Neutrophil (primary cell): Measurements from ENCODE around the gene MISP.
A peak's percentile ranks its signal among the peaks of the same experiment; 100 is the strongest.

Experiments
- H3K27ac ChIP-seq: fragments of 200-600 bp; sonication (generic); 2 replicates; pipeline ENCODE4 v1.5.1; 2016; ENCODE audit warnings: mild to moderate bottlenecking, moderate library complexity
- H3K27me3 ChIP-seq: fragments of 200-600 bp; sonication (generic); 2 replicates; pipeline ENCODE4 v1.6.0; 2016; ENCODE audit warnings: mild to moderate bottlenecking
- H3K36me3 ChIP-seq: fragments of 200-600 bp; sonication (generic); 2 replicates; pipeline ENCODE4 v1.5.1; 2017
- H3K4me1 ChIP-seq, 2 experiments: fragments of 200-600 bp in 1 of 2; sonication (generic) in 1 of 2; 1 replicate in 1 of 2; 2 replicates in 1 of 2; pipeline versions ENCODE4 v1.5.1 to v1.6.1; 2013 to 2016; ENCODE audit warnings: low read depth in 1 of 2, low read length in 1 of 2, mild to moderate bottlenecking in 1 of 2, moderate library complexity in 1 of 2; ENCODE audit not compliant: control insufficient read depth in 1 of 2, insufficient read depth in 1 of 2
- H3K4me3 ChIP-seq, 2 experiments: fragments of 200-600 bp in 1 of 2; sonication (generic) in 1 of 2; 1 replicate in 1 of 2; 2 replicates in 1 of 2; pipeline ENCODE4 v1.5.1; 2013 to 2016; ENCODE audit warnings: low read depth in 1 of 2, low read length in 1 of 2, mild to moderate bottlenecking in 1 of 2, moderate library complexity in 1 of 2
- H3K9me3 ChIP-seq: fragments of 200-600 bp; sonication (generic); 2 replicates; pipeline ENCODE4 v1.5.1; 2016
- TF ChIP-seq, protein P1 (sequence below): fragments of 200-600 bp; sonication (generic); IDR thresholded peaks from 2 replicates; pipeline ENCODE4 v1.5.1; 2016; ENCODE audit warnings: antibody characterized with exemption

The MISP gene

GRCh38 chr19:791567-792305 lies 40.8 kb downstream of the MISP start:
- no peaks in the 10 kb centered on the region for H3K36me3 ChIP-seq
- peaks cover 18 to 19% of the 10 kb centered on the region in 2 experiments for H3K4me1 ChIP-seq
- H3K4me3 ChIP-seq = no peak overlapping the region

DNA sequence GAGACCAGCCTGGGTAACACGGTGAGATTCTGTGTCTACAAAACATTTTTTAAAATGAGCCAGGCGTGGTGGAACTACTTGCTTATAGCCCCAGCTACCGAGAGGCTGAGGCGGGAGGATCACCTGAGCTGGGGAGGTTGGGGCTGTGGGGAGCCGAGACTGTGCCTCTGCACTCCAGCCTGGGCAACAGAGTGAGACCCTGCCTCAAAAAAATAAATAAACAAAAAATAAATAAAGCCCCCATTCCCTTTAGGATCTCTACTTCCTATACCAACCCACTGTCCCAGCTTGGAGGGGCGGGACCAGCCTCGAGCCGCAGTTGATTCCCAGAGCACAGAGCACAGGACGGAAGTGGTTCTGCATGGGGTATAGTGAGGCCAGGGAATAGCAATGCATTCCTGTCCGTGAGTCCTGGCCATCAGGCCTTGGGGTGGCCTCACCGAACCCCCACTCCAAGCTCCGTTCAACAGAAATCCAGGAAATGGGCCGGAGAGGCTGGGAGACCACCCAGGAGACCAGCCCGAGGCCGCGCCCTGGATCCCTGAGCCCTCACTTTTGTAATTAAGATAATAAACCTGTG lies 41.5 kb downstream of the MISP start:
- no peak overlapping the region for H3K27ac ChIP-seq
- no peak overlapping the region for H3K4me3 ChIP-seq

More at GRCh38 chr19:791567-792305, 40.8 kb downstream of the MISP start:
- Histone ChIP-seq H3K27ac (no peak overlapping the region), H3K9me3 (no peaks in the 10 kb centered on the region), H3K27me3 (no peaks in the 10 kb centered on the region)
- TF ChIP-seq, protein P1, sequence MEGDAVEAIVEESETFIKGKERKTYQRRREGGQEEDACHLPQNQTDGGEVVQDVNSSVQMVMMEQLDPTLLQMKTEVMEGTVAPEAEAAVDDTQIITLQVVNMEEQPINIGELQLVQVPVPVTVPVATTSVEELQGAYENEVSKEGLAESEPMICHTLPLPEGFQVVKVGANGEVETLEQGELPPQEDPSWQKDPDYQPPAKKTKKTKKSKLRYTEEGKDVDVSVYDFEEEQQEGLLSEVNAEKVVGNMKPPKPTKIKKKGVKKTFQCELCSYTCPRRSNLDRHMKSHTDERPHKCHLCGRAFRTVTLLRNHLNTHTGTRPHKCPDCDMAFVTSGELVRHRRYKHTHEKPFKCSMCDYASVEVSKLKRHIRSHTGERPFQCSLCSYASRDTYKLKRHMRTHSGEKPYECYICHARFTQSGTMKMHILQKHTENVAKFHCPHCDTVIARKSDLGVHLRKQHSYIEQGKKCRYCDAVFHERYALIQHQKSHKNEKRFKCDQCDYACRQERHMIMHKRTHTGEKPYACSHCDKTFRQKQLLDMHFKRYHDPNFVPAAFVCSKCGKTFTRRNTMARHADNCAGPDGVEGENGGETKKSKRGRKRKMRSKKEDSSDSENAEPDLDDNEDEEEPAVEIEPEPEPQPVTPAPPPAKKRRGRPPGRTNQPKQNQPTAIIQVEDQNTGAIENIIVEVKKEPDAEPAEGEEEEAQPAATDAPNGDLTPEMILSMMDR = no peak

GRCh38 chr19:793806-794205 lies 42.9 kb downstream of the MISP start:
- H3K4me3 ChIP-seq = no peak overlapping the region
- H3K36me3 ChIP-seq = no peaks in the 10 kb centered on the region
- H3K27me3 ChIP-seq = no peaks in the 10 kb centered on the region
- H3K27ac ChIP-seq = no peak overlapping the region
- H3K9me3 ChIP-seq = no peaks in the 10 kb centered on the region
- H3K4me1 ChIP-seq = peaks cover 22 to 24% of the 10 kb centered on the region in 2 experiments
- TF ChIP-seq, protein P1 = no peak

More for the DNA sequence above, 41.5 kb downstream of the MISP start:
- no peaks in the 10 kb centered on the region for H3K27me3 ChIP-seq
- no peaks in the 10 kb centered on the region for H3K9me3 ChIP-seq
- H3K36me3 ChIP-seq = no peaks in the 10 kb centered on the region
- peaks cover 18 to 19% of the 10 kb centered on the region in 2 experiments for H3K4me1 ChIP-seq
- TF ChIP-seq, protein P1 = no peak

DNA sequence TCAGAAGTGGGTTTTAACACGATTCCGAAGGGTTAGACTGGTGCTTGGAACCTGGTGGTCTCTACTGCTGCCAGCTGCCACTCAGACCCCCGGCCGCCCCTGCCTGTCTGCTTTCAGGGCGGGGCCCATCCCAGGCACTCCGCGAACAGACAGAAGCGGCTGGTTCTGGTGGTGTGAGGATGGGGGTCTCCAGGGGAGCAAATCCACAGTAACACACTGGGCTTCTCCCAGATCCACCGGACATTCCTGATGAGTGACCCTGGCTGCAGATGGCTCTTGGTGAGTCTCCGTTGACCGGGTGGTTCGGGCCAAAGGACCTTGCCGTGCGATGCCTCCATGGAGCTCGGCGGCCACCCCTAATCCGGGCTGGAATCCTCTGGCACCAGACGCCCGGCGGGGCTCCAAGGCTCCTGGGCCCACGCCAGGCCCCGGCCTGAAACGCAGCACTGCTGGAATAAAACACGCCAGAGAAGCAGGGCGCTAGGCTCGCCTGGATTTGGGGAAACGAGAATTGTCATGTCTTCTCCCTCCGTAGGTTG lies 44.2 kb downstream of the MISP start:
- Histone ChIP-seq H3K27me3 (no peaks in the 10 kb centered on the region), H3K36me3 (no peaks in the 10 kb centered on the region), H3K27ac (no peak overlapping the region), H3K4me3 (no peak overlapping the region), H3K4me1 (peaks cover 27% of the 10 kb centered on the region in 2 experiments), H3K9me3 (no peaks in the 10 kb centered on the region)
- TF ChIP-seq, protein P1 = no peak

DNA sequence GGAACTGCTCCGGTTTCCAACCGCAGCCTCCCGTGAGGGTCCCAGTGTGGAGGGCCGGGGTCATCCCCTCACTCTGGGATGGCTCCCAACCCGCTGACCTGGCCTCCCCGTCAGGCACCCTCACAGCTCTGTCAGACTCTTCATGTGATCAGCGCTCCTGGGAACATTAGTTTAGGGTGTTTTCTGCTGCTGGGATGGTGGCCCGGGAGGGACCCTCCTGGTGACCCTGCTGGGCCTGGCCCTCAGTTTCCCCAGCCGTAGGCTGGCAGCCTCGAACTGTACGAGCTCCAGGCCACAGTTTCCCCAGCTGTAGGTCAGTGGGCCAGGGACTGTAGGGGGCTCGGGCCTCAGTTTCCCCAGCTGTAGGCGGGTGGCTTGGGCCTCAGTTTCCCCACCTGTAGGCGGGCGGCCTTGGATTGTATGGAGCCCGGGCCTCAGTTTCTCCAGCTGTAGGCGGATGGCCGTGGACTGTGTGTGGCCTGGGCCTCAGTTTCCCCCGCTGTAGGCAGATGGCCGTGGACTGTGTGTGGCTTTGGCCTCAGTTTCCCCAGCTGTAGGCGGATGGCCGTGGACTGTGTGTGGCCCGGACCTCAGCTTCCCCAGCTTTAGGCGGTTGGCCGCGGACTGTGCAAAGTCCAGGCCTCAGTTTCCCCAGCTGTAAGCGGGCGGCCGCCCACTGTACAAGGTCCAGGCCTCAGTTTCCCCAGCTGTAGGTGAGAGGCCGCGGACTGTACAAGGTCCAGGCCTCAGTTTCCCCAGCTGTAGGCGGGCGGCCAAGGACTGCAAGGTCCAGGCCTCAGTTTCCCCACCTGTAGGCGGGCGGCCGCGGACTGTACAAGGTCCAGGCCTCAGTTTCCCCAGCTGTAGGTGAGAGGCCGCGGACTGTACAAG lies 45.0 kb downstream of the MISP start:
- TF ChIP-seq, protein P1 = no peak
- H3K9me3 ChIP-seq = no peaks in the 10 kb centered on the region
- H3K36me3 ChIP-seq = no peaks in the 10 kb centered on the region
- no peaks in the 10 kb centered on the region for H3K27me3 ChIP-seq
- H3K4me3 ChIP-seq = peak overlapping the region; percentile 80 to 85
- no peak overlapping the region for H3K27ac ChIP-seq
- H3K4me1 ChIP-seq = peaks cover 34% of the 10 kb centered on the region in 2 experiments
